ENCODE measurements around the gene FOXL2NB.

GRCh38 chr3:138940446-138940845 is 6.6 kb upstream of the FOXL2NB start:
- no peak for TF ChIP-seq ATF2 (CRISPR knock-in tag; IDR thresholded peaks at IDR 0.05)
- no peak for TF ChIP-seq HDAC6 (IDR thresholded peaks at IDR 0.05; ENCODE audit: low read depth, low read length)
- TF ChIP-seq THRA (CRISPR knock-in tag; IDR thresholded peaks at IDR 0.05; ENCODE audit: borderline replicate concordance): no peak
- no peak for TF ChIP-seq ARNTL (CRISPR knock-in tag; IDR thresholded peaks at IDR 0.05)
- TF ChIP-seq ZFP37 (CRISPR knock-in tag; IDR thresholded peaks at IDR 0.05; ENCODE audit: borderline replicate concordance): no peak
- TF ChIP-seq, protein P1, sequence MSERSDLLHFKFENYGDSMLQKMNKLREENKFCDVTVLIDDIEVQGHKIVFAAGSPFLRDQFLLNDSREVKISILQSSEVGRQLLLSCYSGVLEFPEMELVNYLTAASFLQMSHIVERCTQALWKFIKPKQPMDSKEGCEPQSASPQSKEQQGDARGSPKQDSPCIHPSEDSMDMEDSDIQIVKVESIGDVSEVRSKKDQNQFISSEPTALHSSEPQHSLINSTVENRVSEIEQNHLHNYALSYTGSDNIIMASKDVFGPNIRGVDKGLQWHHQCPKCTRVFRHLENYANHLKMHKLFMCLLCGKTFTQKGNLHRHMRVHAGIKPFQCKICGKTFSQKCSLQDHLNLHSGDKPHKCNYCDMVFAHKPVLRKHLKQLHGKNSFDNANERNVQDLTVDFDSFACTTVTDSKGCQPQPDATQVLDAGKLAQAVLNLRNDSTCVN (CRISPR knock-in tag; IDR thresholded peaks at IDR 0.05; ENCODE audit: borderline replicate concordance): no peak

All from HepG2 (cell line).